Rectal smooth muscle tissue (tissue), 1 donor: ENCODE measurements around the gene RAD51C.
A peak's percentile ranks its signal among the peaks of the same experiment; 100 is the strongest.
"Not testable (repeated sequence)": the region's sequence is repeated elsewhere in the genome, so short reads cannot be mapped to it uniquely, and the experiment has no call there.

ENCODE experiments used
- H3K27ac ChIP-seq: one replicate; pipeline ENCODE4 v1.7.0; 2013; ENCODE audit warnings: low read depth, low read length, inconsistent platforms
- H3K27me3 ChIP-seq: one replicate; pipeline ENCODE4 v1.7.0; 2013; ENCODE audit warnings: low read length; ENCODE audit not compliant: control insufficient read depth, insufficient read depth
- H3K36me3 ChIP-seq: one replicate; pipeline ENCODE4 v1.7.0; 2013; ENCODE audit warnings: low read length; ENCODE audit not compliant: control insufficient read depth, insufficient read depth
- H3K4me1 ChIP-seq: one replicate; pipeline ENCODE4 v1.7.0; 2013; ENCODE audit warnings: low read length; ENCODE audit not compliant: control insufficient read depth, insufficient read depth
- H3K4me3 ChIP-seq: one replicate; pipeline ENCODE4 v1.7.0; 2013; ENCODE audit warnings: low read length
- H3K9ac ChIP-seq: one replicate; pipeline ENCODE4 v1.7.0; 2013; ENCODE audit warnings: low read length

Gene RAD51C

GRCh38 chr17:58692239-58693055 lies at the start of gene RAD51C:
RAD51C (plus strand) TSS chr17:58692602; CDS start chr17:58692644, 42 bp downstream.
- H3K9ac ChIP-seq = peak within 1 kb of the TSS; percentile 61
- peak within 1 kb of the TSS; percentile 86 for H3K4me3 ChIP-seq
- no peaks in the 10 kb centered on the region for H3K27me3 ChIP-seq
- H3K27ac ChIP-seq = peak within 1 kb of the TSS; percentile 89
- no peaks in the 10 kb centered on the region for H3K36me3 ChIP-seq
- peaks cover 12% of the 10 kb centered on the region for H3K4me1 ChIP-seq

- no peaks in the 10 kb centered on the region for H3K36me3 ChIP-seq
- no peak overlapping the region for H3K9ac ChIP-seq
- H3K4me1 ChIP-seq = no peaks in the 10 kb centered on the region
- H3K27me3 ChIP-seq = no peaks in the 10 kb centered on the region
- no peak overlapping the region for H3K4me3 ChIP-seq
- H3K27ac ChIP-seq = no peak overlapping the region
Observed at GRCh38 chr17:58643147-58643546, 49.3 kb upstream of the RAD51C start.

- no peak overlapping the region for H3K4me3 ChIP-seq
- H3K27ac ChIP-seq = no peak overlapping the region
- H3K9ac ChIP-seq = no peak overlapping the region
- H3K27me3 ChIP-seq = no peaks in the 10 kb centered on the region
- no peaks in the 10 kb centered on the region for H3K36me3 ChIP-seq
- no peaks in the 10 kb centered on the region for H3K4me1 ChIP-seq
Observed at GRCh38 chr17:58648236-58648635, 44.2 kb upstream of the RAD51C start.

GRCh38 chr17:58657962-58658803 lies 34.2 kb upstream of the RAD51C start:
- not testable (repeated sequence) for H3K4me1 ChIP-seq, H3K27me3 ChIP-seq, H3K36me3 ChIP-seq, H3K9ac ChIP-seq
- Histone ChIP-seq H3K4me3 (peak overlapping the region; percentile 44), H3K27ac (peak overlapping the region; percentile 85)

DNA sequence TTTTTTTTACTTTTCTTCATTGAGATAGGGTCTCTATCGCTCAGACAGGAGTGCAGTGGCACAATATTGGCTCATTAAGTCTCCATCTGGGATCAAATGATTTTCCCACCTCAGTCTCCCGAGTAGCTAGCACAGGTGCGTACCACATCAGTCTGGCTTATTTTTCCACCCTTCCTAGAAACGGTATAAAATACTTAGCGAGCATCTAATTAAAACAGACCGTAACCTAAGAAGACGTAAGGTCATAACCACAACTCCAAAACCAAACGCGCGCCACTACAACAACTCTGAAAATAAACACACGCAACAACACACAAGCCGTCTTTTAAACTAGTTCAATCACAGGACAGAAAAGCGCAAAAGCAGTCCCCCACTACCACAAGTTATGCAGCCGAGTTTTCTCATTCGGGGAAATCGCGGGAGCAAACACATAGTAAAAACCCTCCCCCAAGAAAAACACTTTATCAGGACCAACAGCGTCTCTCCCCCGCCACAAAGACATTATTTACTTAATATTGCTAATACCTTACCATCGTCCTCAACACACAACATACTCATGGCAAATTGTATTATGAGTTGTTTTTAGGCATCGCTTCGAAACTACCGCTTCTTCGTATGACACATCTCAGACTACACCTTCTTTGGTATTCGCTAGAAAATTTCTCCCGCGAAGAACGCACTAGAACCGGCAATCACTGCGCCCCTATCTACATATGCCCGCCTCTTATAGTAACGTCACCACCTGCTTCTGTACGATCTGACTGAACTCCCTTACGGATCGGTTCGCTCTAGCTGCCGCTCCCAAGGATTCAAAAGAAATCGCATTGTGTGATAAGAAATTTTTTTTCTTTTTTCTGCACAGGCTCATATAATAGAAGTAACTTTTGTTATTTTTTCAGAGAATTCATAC lies 33.3 kb upstream of the RAD51C start:
- Histone ChIP-seq H3K9ac (peak overlapping the region; percentile 66), H3K4me3 (peak overlapping the region; percentile 44), H3K4me1 (no peaks in the 10 kb centered on the region), H3K27ac (peak overlapping the region; percentile 88), H3K36me3 (no peaks in the 10 kb centered on the region), H3K27me3 (no peaks in the 10 kb centered on the region)

DNA sequence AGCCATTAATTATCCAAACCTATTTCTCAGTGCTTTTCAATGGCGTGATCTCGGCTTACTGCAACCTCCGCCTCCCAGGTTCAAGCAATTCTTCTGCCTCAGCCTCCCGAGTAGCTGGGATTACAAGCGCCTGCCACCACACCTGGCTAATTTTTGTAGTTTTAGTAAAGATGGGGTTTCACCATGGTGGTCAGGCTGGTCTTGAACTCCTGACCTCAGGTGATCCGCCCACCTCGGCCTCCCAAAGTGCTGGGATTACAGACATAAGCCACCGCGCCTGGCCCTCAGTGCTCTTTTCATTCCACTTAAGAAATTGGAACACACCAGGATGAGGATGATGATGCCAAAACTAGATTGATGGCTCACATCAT lies 32.7 kb upstream of the RAD51C start:
- not testable (repeated sequence) for H3K27ac ChIP-seq, H3K27me3 ChIP-seq, H3K4me1 ChIP-seq, H3K9ac ChIP-seq, H3K36me3 ChIP-seq
- peak overlapping the region; percentile 44 for H3K4me3 ChIP-seq

DNA sequence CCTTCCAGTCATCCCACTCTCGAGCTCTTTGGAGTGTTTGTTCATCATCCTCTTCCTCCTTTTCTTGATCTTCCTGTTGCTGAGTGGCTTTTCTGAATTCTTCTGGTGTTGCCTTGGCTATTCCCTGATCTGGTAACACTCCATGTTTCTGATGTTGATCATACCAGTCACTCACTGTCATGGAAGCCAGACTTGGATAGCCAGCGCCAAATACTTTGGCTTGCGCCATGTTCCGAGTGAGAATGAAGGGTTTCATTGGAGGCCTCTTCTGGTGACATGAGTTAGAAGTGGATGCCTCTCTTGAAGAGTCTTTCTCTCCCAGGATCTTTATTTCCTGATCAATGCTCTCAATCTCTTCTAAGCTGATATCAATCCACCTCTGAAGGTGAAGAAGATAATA lies 31.8 kb upstream of the RAD51C start:
- Histone ChIP-seq H3K9ac (no peak overlapping the region), H3K4me1 (no peaks in the 10 kb centered on the region), H3K36me3 (no peaks in the 10 kb centered on the region), H3K27ac (no peak overlapping the region), H3K4me3 (no peak overlapping the region), H3K27me3 (no peaks in the 10 kb centered on the region)

DNA sequence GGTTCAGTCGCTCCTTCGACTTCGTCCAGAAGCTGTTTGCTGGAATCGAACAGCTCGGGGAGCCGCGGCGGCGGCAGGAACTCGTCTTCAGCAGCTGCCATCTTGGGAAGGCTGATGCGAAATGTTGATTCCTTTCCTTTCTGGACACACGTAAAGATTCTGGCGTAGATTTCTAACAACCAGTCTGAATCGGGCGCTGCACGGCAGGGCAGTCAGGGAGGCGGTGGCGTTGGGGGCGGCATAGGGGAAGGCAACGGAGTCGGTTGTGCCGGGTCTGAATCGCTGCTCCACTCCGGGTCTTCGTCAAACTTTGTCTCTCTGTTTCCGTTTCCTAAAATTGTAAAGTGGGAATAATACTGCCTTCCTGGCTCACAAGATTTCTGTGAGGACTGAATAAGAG lies 30.9 kb upstream of the RAD51C start:
- Histone ChIP-seq H3K9ac (no peak overlapping the region), H3K27me3 (no peaks in the 10 kb centered on the region), H3K27ac (no peak overlapping the region), H3K36me3 (no peaks in the 10 kb centered on the region), H3K4me3 (no peak overlapping the region), H3K4me1 (no peaks in the 10 kb centered on the region)

GRCh38 chr17:58664302-58664701 lies 28.1 kb upstream of the RAD51C start:
- no peaks in the 10 kb centered on the region for H3K4me1 ChIP-seq
- H3K4me3 ChIP-seq = no peak overlapping the region
- H3K27me3 ChIP-seq = no peaks in the 10 kb centered on the region
- H3K27ac ChIP-seq = no peak overlapping the region
- no peaks in the 10 kb centered on the region for H3K36me3 ChIP-seq
- H3K9ac ChIP-seq = no peak overlapping the region

GRCh38 chr17:58665946-58666857 lies 26.2 kb upstream of the RAD51C start:
- Histone ChIP-seq H3K36me3 (no peaks in the 10 kb centered on the region), H3K27ac (no peak overlapping the region), H3K4me3 (no peak overlapping the region), H3K4me1 (no peaks in the 10 kb centered on the region), H3K9ac (no peak overlapping the region), H3K27me3 (no peaks in the 10 kb centered on the region)

- no peaks in the 10 kb centered on the region for H3K4me1 ChIP-seq
- no peaks in the 10 kb centered on the region for H3K36me3 ChIP-seq
- H3K27me3 ChIP-seq = no peaks in the 10 kb centered on the region
- H3K27ac ChIP-seq = no peak overlapping the region
- no peak overlapping the region for H3K9ac ChIP-seq
- peak overlapping the region; percentile 17 for H3K4me3 ChIP-seq
Observed at GRCh38 chr17:58666858-58667267, 25.5 kb upstream of the RAD51C start.
